ENCODE measurements around the gene FER1L5. TPM values are rescaled to one million over a fixed set of nuclear protein-coding genes. Genes with fewer than 3 reads are reported as not detected.

Gene FER1L5
- total and polyA plus RNA-seq, 10 donors: 0.02 to 0.23 (median 0.10) TPM; not detected in 3

DNA sequence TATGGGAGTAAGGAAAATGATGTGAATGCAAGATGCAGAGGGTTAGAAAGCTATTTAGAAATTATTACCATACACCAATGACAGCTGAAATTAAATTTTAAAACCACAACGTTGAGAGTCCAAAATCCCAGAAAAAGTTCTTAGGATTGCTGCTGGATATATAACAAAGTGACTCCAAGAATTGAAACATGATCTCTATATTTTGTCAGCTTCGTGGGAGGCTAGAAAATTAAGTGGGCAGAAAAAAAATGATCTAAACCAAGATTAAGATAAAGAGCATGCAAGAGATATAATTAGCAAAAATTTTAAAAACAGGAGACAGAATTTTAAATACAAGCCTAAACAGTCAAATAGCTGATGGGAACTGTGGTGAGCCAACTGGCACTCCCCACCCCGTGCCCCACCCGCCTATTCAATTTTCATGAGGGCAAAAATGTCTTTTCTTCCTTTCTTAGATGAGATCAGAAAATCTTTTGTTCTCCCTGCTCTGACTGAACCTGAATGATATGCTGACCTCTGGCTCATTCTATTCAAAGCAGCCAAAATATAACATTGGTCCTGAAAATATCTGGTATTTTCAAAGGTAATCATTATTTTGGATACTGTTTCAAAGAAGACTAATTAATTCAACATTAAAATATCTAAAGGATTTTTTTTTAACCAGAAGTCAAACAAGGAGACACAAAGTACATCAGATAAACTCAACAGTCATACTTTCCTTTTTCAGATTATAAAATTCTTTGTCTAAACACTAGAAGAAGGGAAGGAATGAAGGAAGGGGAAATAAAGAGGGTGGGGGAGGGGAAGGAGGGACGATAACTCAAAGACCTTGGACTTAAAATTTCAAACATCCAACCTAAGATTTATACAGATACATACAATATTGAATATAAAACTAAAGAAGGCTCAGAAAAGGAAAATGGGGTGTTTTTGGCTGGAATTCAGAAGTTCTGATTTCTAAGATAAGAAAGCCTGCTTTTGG lies 16.7 kb upstream of the FER1L5 start:
- Histone ChIP-seq H3K4me1 (peaks cover 0 to 65% (median 26%) of the 10 kb centered on the region in 6 donors), H3K27me3 (replicated peaks in 1 of 7) (no peaks in the 10 kb centered on the region), H3K36me3 (peaks cover 0 to 77% (median 42%) of the 10 kb centered on the region in 6 donors), H3K4me3 (no peak overlapping the region), H3K27ac (peak overlapping the region in 6 of 8 donors; percentile 4 to 66 (median 44)), H3K9me3 (no peaks in the 10 kb centered on the region)
- 53 to 69% (median 65%) methylated on average over 5 of the region's 5 CpGs for whole genome bisulfite sequencing, 5 donors
- no peak for TF ChIP-seq CTCF (IDR thresholded peaks at IDR 0.05 in 8 of 11, conservative IDR thresholded peaks at IDR 0.05 in 3 of 11)
- no peak for TF ChIP-seq POLR2A (IDR thresholded peaks at IDR 0.05)
- no peak for TF ChIP-seq POLR2AphosphoS5 (IDR thresholded peaks at IDR 0.05)
- DNase-seq: no peak
- intact Hi-C loops (cut with DNase I; ENCODE audit: low total_unique reads): no loop called here

- TF ChIP-seq POLR2A (IDR thresholded peaks at IDR 0.05) (no peak), CTCF (IDR thresholded peaks at IDR 0.05 in 8 of 11, conservative IDR thresholded peaks at IDR 0.05 in 3 of 11) (no peak), POLR2AphosphoS5 (IDR thresholded peaks at IDR 0.05) (no peak)
- intact Hi-C loops (cut with DNase I; ENCODE audit: low total_unique reads): no loop called here
- peaks cover 0 to 69% (median 28%) of the 10 kb centered on the region in 6 donors for H3K4me1 ChIP-seq
- H3K36me3 ChIP-seq: peaks cover 0 to 78% (median 48%) of the 10 kb centered on the region in 6 donors
- peak overlapping the region in 5 of 8 donors; percentile 7 to 66 (median 45) for H3K27ac ChIP-seq
- WGBS, 5 donors: 72 to 78% (median 77%) methylated on average over 2 of the region's 2 CpGs
- no peak overlapping the region for H3K4me3 ChIP-seq
- no peaks in the 10 kb centered on the region for H3K27me3 ChIP-seq (replicated peaks in 1 of 7)
- no peak for DNase-seq
- H3K9me3 ChIP-seq: no peaks in the 10 kb centered on the region
These were observed 16.0 kb upstream of the FER1L5 start for GRCh38 chr2:96626553-96626942.

DNA sequence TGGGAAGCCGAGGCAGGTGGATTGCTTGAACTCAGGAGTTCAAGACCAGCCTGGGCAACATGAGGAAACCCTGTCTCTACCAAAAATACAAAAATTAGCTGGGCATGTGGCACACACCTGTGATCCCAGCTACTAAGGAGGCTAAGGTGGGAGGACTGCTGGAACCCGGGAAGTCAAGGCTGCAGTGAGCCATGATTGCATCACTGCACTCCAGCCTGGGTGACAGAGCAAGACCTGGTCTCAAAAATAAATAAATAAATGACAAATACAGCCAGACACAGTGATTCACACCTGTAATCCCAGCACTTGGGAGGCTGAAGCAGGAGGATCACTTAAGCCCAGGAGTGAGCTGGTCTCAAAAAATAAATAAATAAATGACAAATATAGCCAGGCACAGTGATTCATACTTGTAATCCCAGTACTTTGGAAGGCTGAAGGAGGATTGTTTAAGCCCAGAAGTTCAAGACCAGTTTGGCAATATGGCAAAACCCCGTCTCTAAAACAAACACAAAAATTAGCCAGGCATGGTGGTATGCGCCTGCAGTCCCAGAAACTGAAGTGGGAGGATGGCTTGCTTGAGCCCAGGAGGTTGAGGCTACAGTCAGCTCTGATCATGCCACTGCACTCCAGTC lies 10.6 kb upstream of the FER1L5 start:
- no peak overlapping the region for H3K27ac ChIP-seq
- peaks cover 20 to 79% (median 44%) of the 10 kb centered on the region in 6 donors for H3K4me1 ChIP-seq
- H3K4me3 ChIP-seq: no peak overlapping the region
- 81 to 93% (median 91%) methylated on average over 4 of the region's 4 CpGs for WGBS, 5 donors
- TF ChIP-seq POLR2AphosphoS5 (IDR thresholded peaks at IDR 0.05) (no peak), POLR2A (IDR thresholded peaks at IDR 0.05) (no peak), CTCF (IDR thresholded peaks at IDR 0.05 in 8 of 11, conservative IDR thresholded peaks at IDR 0.05 in 3 of 11) (no peak)
- intact Hi-C loops (cut with DNase I; ENCODE audit: low total_unique reads): no loop called here
- no peak for DNase-seq
- H3K27me3 ChIP-seq (replicated peaks in 1 of 7): no peaks in the 10 kb centered on the region
- no peaks in the 10 kb centered on the region for H3K9me3 ChIP-seq
- peaks cover 0 to 97% (median 58%) of the 10 kb centered on the region in 6 donors for H3K36me3 ChIP-seq

DNA sequence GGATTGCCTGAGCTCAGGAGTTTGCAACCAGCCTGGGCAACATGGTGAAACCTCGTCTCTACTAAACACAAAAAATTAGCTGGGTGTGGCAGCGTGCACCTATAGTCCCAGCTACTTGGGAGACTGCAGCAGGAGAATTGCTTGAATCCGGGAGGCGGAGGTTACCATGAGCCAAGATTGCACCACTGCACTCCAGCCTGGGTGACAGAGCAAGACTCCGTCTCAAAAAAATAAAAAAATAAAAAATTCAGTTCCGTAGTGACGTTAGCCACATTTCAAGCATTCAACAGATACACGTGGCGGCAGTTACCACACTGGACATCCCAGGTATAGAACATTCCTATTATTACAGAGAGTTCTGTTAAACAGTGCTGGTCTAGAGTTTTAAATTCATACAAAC lies 8.9 kb upstream of the FER1L5 start:
- H3K4me1 ChIP-seq: peaks cover 22 to 79% (median 49%) of the 10 kb centered on the region in 6 donors
- intact Hi-C loops (cut with DNase I; ENCODE audit: low total_unique reads): no loop called here
- 84 to 98% (median 86%) methylated on average over 9 of the region's 9 CpGs for WGBS, 5 donors

More for the DNA sequence above, 8.9 kb upstream of the FER1L5 start:
- H3K27me3 ChIP-seq (replicated peaks in 1 of 7): no peaks in the 10 kb centered on the region
- DNase-seq: no peak
- TF ChIP-seq POLR2AphosphoS5 (IDR thresholded peaks at IDR 0.05) (no peak), CTCF (IDR thresholded peaks at IDR 0.05 in 8 of 11, conservative IDR thresholded peaks at IDR 0.05 in 3 of 11) (no peak), POLR2A (IDR thresholded peaks at IDR 0.05) (no peak)
- H3K9me3 ChIP-seq: no peaks in the 10 kb centered on the region
- H3K4me3 ChIP-seq: no peak overlapping the region
- no peak overlapping the region for H3K27ac ChIP-seq
- peaks cover 0 to 80% (median 42%) of the 10 kb centered on the region in 6 donors for H3K36me3 ChIP-seq

All from spleen (tissue), 11 donors.